Stimulated activated CD8-positive, alpha-beta memory T cell treated with anti-CD3 and anti-CD28 coated beads, Interleukin-2, amount 100 ng/mL, for 48 hours (primary cell): ENCODE data around the gene COMMD3.
"Not testable (repeated sequence)": the region's sequence is repeated elsewhere in the genome, so short reads cannot be mapped to it uniquely, and the experiment has no call there.

Source experiments
- DNase-seq, 2 donors: peaks; one replicate each; pipeline ENCODE4 v3.0.0-alpha.2; 2020; ENCODE audit warnings: low read depth in 2 of 2

COMMD3 gene

GRCh38 chr10:22316286-22317075, at the start of gene COMMD3:
COMMD3 (plus strand) TSS chr10:22316388; CDS start chr10:22316418, 30 bp downstream.
- peak; percentile 66 to 70 for DNase-seq

- DNase-seq: no peak
Measured at GRCh38 chr10:22268503-22268902, 47.7 kb upstream of the COMMD3 start.

- no peak for DNase-seq
Measured at GRCh38 chr10:22271786-22272185, 44.4 kb upstream of the COMMD3 start.

GRCh38 chr10:22278441-22278782, 37.8 kb upstream of the COMMD3 start:
- DNase-seq: no peak

- DNase-seq: no peak
Measured at GRCh38 chr10:22280078-22280477, 36.1 kb upstream of the COMMD3 start.

GRCh38 chr10:22285130-22285529, 31.1 kb upstream of the COMMD3 start:
- no peak for DNase-seq

GRCh38 chr10:22293747-22294404, 22.3 kb upstream of the COMMD3 start:
- DNase-seq: no peak

GRCh38 chr10:22294694-22295093, 21.5 kb upstream of the COMMD3 start:
- no peak for DNase-seq

GRCh38 chr10:22301193-22301592, 15.0 kb upstream of the COMMD3 start:
- no peak for DNase-seq

GRCh38 chr10:22303461-22303860, 12.7 kb upstream of the COMMD3 start:
- DNase-seq: no peak

- DNase-seq: no peak
Measured at GRCh38 chr10:22305721-22306120, 10.5 kb upstream of the COMMD3 start.

GRCh38 chr10:22308390-22308789, 7.8 kb upstream of the COMMD3 start:
- no peak for DNase-seq

- DNase-seq: no peak
Measured at GRCh38 chr10:22309180-22310000, 6.8 kb upstream of the COMMD3 start.

- DNase-seq: not testable (repeated sequence)
Measured at GRCh38 chr10:22310012-22310411, 6.2 kb upstream of the COMMD3 start.

GRCh38 chr10:22310928-22311327, 5.3 kb upstream of the COMMD3 start:
- no peak for DNase-seq

- no peak for DNase-seq
Measured at GRCh38 chr10:22314852-22315251, 1.3 kb upstream of the COMMD3 start.

GRCh38 chr10:22315455-22316285, 518 bp upstream of the COMMD3 start:
- DNase-seq: no peak

- DNase-seq: no peak
Measured at GRCh38 chr10:22317076-22317370, 835 bp downstream of the COMMD3 start.

GRCh38 chr10:22317771-22318565, 1.8 kb downstream of the COMMD3 start:
- no peak for DNase-seq

GRCh38 chr10:22318772-22319171, 2.6 kb downstream of the COMMD3 start:
- DNase-seq: no peak

- DNase-seq: no peak
Measured at GRCh38 chr10:22319547-22319979, 3.4 kb downstream of the COMMD3 start.
